H9 (cell line): ENCODE data around the gene KCNN3. TPM values are rescaled to one million over a fixed set of nuclear protein-coding genes. Genes with fewer than 3 reads are reported as not detected.

Experiments used
- DNase-seq: peaks from one replicate; pipeline ENCODE4 v3.0.0-alpha.2; 2017
- H2AFZ ChIP-seq: one replicate; pipeline ENCODE4 v1.6.1; 2013; ENCODE audit warnings: mild to moderate bottlenecking, low read length, control low read depth, moderate library complexity
- H2AK5ac ChIP-seq: 2 replicates; pipeline ENCODE4 v1.6.1; 2013; ENCODE audit warnings: low read length, control low read depth, mixed read lengths; ENCODE audit not compliant: insufficient read length
- H2BK120ac ChIP-seq: one replicate; pipeline ENCODE4 v1.6.1; 2013; ENCODE audit warnings: low read depth, mild to moderate bottlenecking, low read length, control low read depth, inconsistent platforms; ENCODE audit not compliant: poor library complexity, severe bottlenecking
- H2BK12ac ChIP-seq: 2 replicates; pipeline ENCODE4 v1.6.1; 2013; ENCODE audit warnings: low read length, control low read depth, mixed read lengths, low read depth; ENCODE audit not compliant: insufficient read length
- H2BK15ac ChIP-seq: 2 replicates; pipeline ENCODE4 v1.6.1; 2013; ENCODE audit warnings: low read depth, low read length, control low read depth
- H2BK20ac ChIP-seq: one replicate; pipeline ENCODE4 v1.6.1; 2013; ENCODE audit warnings: low read depth, mild to moderate bottlenecking, low read length, control low read depth, inconsistent platforms; ENCODE audit not compliant: poor library complexity, severe bottlenecking
- H2BK5ac ChIP-seq: 2 replicates; pipeline ENCODE4 v1.6.1; 2013; ENCODE audit warnings: low read length, control low read depth, mixed read lengths; ENCODE audit not compliant: insufficient read length
- H3K14ac ChIP-seq: 2 replicates; pipeline ENCODE4 v1.6.1; 2013; ENCODE audit warnings: low read length, control low read depth; ENCODE audit not compliant: insufficient read depth
- H3K18ac ChIP-seq: 2 replicates; pipeline ENCODE4 v1.6.1; 2013; ENCODE audit warnings: low read depth, mild to moderate bottlenecking, mixed read lengths, low read length, control low read depth; ENCODE audit not compliant: insufficient read length
- H3K23ac ChIP-seq: 2 replicates; pipeline ENCODE4 v1.6.1; 2013; ENCODE audit warnings: low read length, control low read depth, mixed read lengths, low read depth; ENCODE audit not compliant: insufficient read length
- H3K23me2 ChIP-seq: 2 replicates; pipeline ENCODE4 v1.6.1; 2013; ENCODE audit warnings: low read depth, mild to moderate bottlenecking, mixed read lengths, low read length, control low read depth; ENCODE audit not compliant: insufficient read length, poor library complexity, severe bottlenecking
- H3K27ac ChIP-seq: 2 replicates; pipeline ENCODE4 v1.5.1; 2013; ENCODE audit warnings: low read length, control low read depth, mixed read lengths, low read depth; ENCODE audit not compliant: insufficient read length
- H3K27me3 ChIP-seq: 2 replicates; pipeline ENCODE4 v1.6.1; 2013; ENCODE audit warnings: low read length, control low read depth, inconsistent platforms; ENCODE audit not compliant: insufficient read depth
- H3K4ac ChIP-seq: 2 replicates; pipeline ENCODE4 v1.6.1; 2013; ENCODE audit warnings: low read depth, mild to moderate bottlenecking, control low read depth, inconsistent platforms, low read length, moderate library complexity
- H3K4me1 ChIP-seq: 2 replicates; pipeline ENCODE4 v1.6.1; 2013; ENCODE audit warnings: low read length, control low read depth, inconsistent platforms; ENCODE audit not compliant: insufficient read depth
- H3K4me2 ChIP-seq: 2 replicates; pipeline ENCODE4 v1.6.1; 2013; ENCODE audit warnings: low read length, control low read depth, mixed read lengths; ENCODE audit not compliant: insufficient read length, insufficient read depth
- H3K56ac ChIP-seq: 2 replicates; pipeline ENCODE4 v1.6.1; 2013; ENCODE audit warnings: low read depth, mild to moderate bottlenecking, mixed read lengths, low read length, control low read depth; ENCODE audit not compliant: insufficient read length
- H3K79me1 ChIP-seq: 2 replicates; pipeline ENCODE4 v1.6.1; 2013; ENCODE audit warnings: low read depth, mild to moderate bottlenecking, moderate library complexity, low read length, control low read depth, inconsistent platforms; ENCODE audit not compliant: insufficient read depth, poor library complexity, severe bottlenecking
- H3K79me2 ChIP-seq: 2 replicates; pipeline ENCODE4 v1.6.1; 2013; ENCODE audit warnings: low read length, control low read depth, inconsistent platforms; ENCODE audit not compliant: insufficient read depth
- H3K9ac ChIP-seq: 2 replicates; pipeline ENCODE4 v1.6.1; 2013; ENCODE audit warnings: low read length, control low read depth, mixed read lengths; ENCODE audit not compliant: insufficient read length; ENCODE audit errors: extremely low read depth
- H3K9me3 ChIP-seq: one replicate; pipeline ENCODE4 v1.6.1; 2013; ENCODE audit warnings: low read depth, low read length, inconsistent platforms; ENCODE audit not compliant: control insufficient read depth
- H3T11ph ChIP-seq: one replicate; pipeline ENCODE4 v1.6.1; 2013; ENCODE audit warnings: mild to moderate bottlenecking, low read length, control low read depth, inconsistent platforms
- H4K20me1 ChIP-seq: one replicate; pipeline ENCODE4 v1.6.1; 2013; ENCODE audit not compliant: control insufficient read depth, insufficient read length, insufficient read depth
- H4K5ac ChIP-seq: 2 replicates; pipeline ENCODE4 v1.6.1; 2013; ENCODE audit warnings: low read depth, mild to moderate bottlenecking, mixed read lengths, low read length, control low read depth; ENCODE audit not compliant: insufficient read length
- H4K8ac ChIP-seq: replicated peaks from 2 replicates; pipeline ENCODE4 v1.6.1; 2013; ENCODE audit warnings: low read length, control low read depth, mixed read lengths, low read depth; ENCODE audit not compliant: insufficient read length
- H4K91ac ChIP-seq: 2 replicates; pipeline ENCODE4 v1.6.1; 2013; ENCODE audit warnings: low read depth, mild to moderate bottlenecking, moderate library complexity, mixed read lengths, low read length, control low read depth; ENCODE audit not compliant: insufficient read length
- H3K27ac Mint-ChIP-seq, 3 experiments: 2 replicates in 2 of 3; 3 replicates in 1 of 3; pipeline ENCODE4 v1.8.0; 2020 to 2021; ENCODE audit warnings: mixed read lengths in 3 of 3, mild to moderate bottlenecking in 1 of 3, moderate library complexity in 1 of 3
- H3K27me3 Mint-ChIP-seq: 2 replicates; pipeline ENCODE4 v1.8.0; 2021; ENCODE audit warnings: low read depth, mild to moderate bottlenecking, moderate library complexity, mixed read lengths
- H3K36me3 Mint-ChIP-seq, 3 experiments: 2 replicates in 2 of 3; 3 replicates in 1 of 3; pipeline ENCODE4 v1.8.0; 2020 to 2021; ENCODE audit warnings: low read depth in 3 of 3, mixed read lengths in 3 of 3; ENCODE audit not compliant: insufficient read depth in 1 of 3
- H3K4me1 Mint-ChIP-seq, 2 experiments: 2 replicates each; pipeline ENCODE4 v1.8.0; 2020; ENCODE audit warnings: mixed read lengths in 2 of 2
- H3K4me3 Mint-ChIP-seq, 2 experiments: 2 replicates in 1 of 2; 3 replicates in 1 of 2; pipeline ENCODE4 v1.8.0; 2020 to 2021; ENCODE audit warnings: mild to moderate bottlenecking in 2 of 2, mixed read lengths in 2 of 2, moderate library complexity in 1 of 2
- H3K9me3 Mint-ChIP-seq, 2 experiments: 2 replicates in 1 of 2; 3 replicates in 1 of 2; pipeline ENCODE4 v1.8.0; 2020; ENCODE audit warnings: mild to moderate bottlenecking in 2 of 2, mixed read lengths in 2 of 2, moderate library complexity in 1 of 2
- WGBS: extraction: QIAGEN DNeasy Blood & Tissue Kit; methylation state at CpG from one replicate; pipeline ENCODE4 v1.1.7; 2013; ENCODE audit warnings: missing lambda C conversion rate, low lambda C conversion rate, mixed read lengths; ENCODE audit not compliant: insufficient read length; ENCODE audit errors: extremely low coverage; 5-methylcytosine and 5-hydroxymethylcytosine counted together
- total RNA-seq: library from RNA; stranded (reverse); gene quantifications from 2 replicates; pipeline ENCODE4 v1.2.1, GENCODE V29; 2021
- TF ChIP-seq, protein P1 (sequence below): fragments of 200-600 bp; sonication (generic); conservative IDR thresholded peaks from 3 replicates; pipeline ENCODE4 v1.8.0; 2021; ENCODE audit warnings: antibody characterized with exemption, mild to moderate bottlenecking

KCNN3 gene
- total RNA-seq, 1 experiment from 2014 or later = 0.83 TPM

- H4K8ac ChIP-seq = no peak overlapping the region
- Mint-ChIP-seq H3K36me3 (no peaks in the 10 kb centered on the region), H3K9me3 (no peaks in the 10 kb centered on the region), H3K27me3 (no peaks in the 10 kb centered on the region), H3K4me3 (no peak overlapping the region), H3K27ac (no peak overlapping the region), H3K4me1 (peaks cover 19 to 28% of the 10 kb centered on the region in 2 experiments)
- H2BK15ac ChIP-seq = no peak overlapping the region
- no peaks in the 10 kb centered on the region for H3K9me3 ChIP-seq
- no peak overlapping the region for H2BK12ac ChIP-seq
- no peak overlapping the region for H4K91ac ChIP-seq
- no peak for DNase-seq
- H3K27ac ChIP-seq = no peak overlapping the region
- no peaks in the 10 kb centered on the region for H3K27me3 ChIP-seq
- no peak overlapping the region for H2BK5ac ChIP-seq
- H2AK5ac ChIP-seq = no peak overlapping the region
- WGBS = no CpG with 5 or more reads among the region's 3 CpGs
- no peak overlapping the region for H2AFZ ChIP-seq
- no peaks in the 10 kb centered on the region; the same call in 1 of the 2 replicates for H3K79me2 ChIP-seq
- no peak overlapping the region for H3T11ph ChIP-seq
- no peaks in the 10 kb centered on the region for H4K20me1 ChIP-seq
- no peak overlapping the region for H3K23ac ChIP-seq
- no peak overlapping the region for H3K4ac ChIP-seq
- TF ChIP-seq, protein P1, sequence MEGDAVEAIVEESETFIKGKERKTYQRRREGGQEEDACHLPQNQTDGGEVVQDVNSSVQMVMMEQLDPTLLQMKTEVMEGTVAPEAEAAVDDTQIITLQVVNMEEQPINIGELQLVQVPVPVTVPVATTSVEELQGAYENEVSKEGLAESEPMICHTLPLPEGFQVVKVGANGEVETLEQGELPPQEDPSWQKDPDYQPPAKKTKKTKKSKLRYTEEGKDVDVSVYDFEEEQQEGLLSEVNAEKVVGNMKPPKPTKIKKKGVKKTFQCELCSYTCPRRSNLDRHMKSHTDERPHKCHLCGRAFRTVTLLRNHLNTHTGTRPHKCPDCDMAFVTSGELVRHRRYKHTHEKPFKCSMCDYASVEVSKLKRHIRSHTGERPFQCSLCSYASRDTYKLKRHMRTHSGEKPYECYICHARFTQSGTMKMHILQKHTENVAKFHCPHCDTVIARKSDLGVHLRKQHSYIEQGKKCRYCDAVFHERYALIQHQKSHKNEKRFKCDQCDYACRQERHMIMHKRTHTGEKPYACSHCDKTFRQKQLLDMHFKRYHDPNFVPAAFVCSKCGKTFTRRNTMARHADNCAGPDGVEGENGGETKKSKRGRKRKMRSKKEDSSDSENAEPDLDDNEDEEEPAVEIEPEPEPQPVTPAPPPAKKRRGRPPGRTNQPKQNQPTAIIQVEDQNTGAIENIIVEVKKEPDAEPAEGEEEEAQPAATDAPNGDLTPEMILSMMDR = no peak
- H3K23me2 ChIP-seq = no peaks in the 10 kb centered on the region
- no peak overlapping the region for H3K9ac ChIP-seq
- H2BK20ac ChIP-seq = no peak overlapping the region
- H3K4me2 ChIP-seq = no peak overlapping the region
- no peaks in the 10 kb centered on the region for H3K79me1 ChIP-seq
- H3K56ac ChIP-seq = no peak overlapping the region
- H3K14ac ChIP-seq = no peak overlapping the region
- no peak overlapping the region for H2BK120ac ChIP-seq
- H3K4me1 ChIP-seq = no peaks in the 10 kb centered on the region; the same call in 1 of the 2 replicates
- no peak overlapping the region for H3K18ac ChIP-seq
- no peak overlapping the region for H4K5ac ChIP-seq
Observed at GRCh38 chr1:154852845-154853244, 17.2 kb downstream of the KCNN3 start.
